MM.1S (cell line): ENCODE data around the gene PRL.

Experiments used
- DNase-seq: peaks from one replicate; pipeline ENCODE4 v3.0.0-alpha.2; 2015
- H2AFZ ChIP-seq: fragments of 300-600 bp; sonication (generic); 2 replicates; pipeline ENCODE4 v1.6.0; 2016; ENCODE audit warnings: antibody characterized with exemption, low read length
- H3F3A ChIP-seq: fragments of 300-600 bp; sonication (generic); 2 replicates; pipeline ENCODE4 v1.6.1; 2016; ENCODE audit warnings: mild to moderate bottlenecking, antibody characterized with exemption, low read length, moderate library complexity, mixed read lengths; ENCODE audit not compliant: insufficient read depth
- H3K27ac ChIP-seq: fragments of 300-600 bp; sonication (generic); 2 replicates; pipeline ENCODE4 v1.5.1; 2016; ENCODE audit warnings: mild to moderate bottlenecking, low read length
- H3K27me3 ChIP-seq: fragments of 300-600 bp; sonication (generic); replicated peaks from 2 replicates; pipeline ENCODE4 v1.6.0; 2016; ENCODE audit warnings: low read length; ENCODE audit not compliant: insufficient read depth
- H3K36me3 ChIP-seq: fragments of 300-600 bp; sonication (generic); replicated peaks from 2 replicates; pipeline ENCODE4 v1.6.1; 2016; ENCODE audit warnings: mild to moderate bottlenecking, low read length, mixed read lengths; ENCODE audit not compliant: insufficient read depth
- H3K4me1 ChIP-seq: fragments of 300-600 bp; sonication (generic); 2 replicates; pipeline ENCODE4 v1.6.1; 2016; ENCODE audit warnings: low read length, mixed read lengths
- H3K4me2 ChIP-seq: fragments of 300-600 bp; sonication (generic); 2 replicates; pipeline ENCODE4 v1.6.0; 2016; ENCODE audit warnings: low read depth, low read length
- H3K4me3 ChIP-seq: fragments of 300-600 bp; sonication (generic); 2 replicates; pipeline ENCODE4 v1.5.1; 2016; ENCODE audit warnings: low read length, mixed read lengths
- H3K79me2 ChIP-seq: fragments of 300-600 bp; sonication (generic); 2 replicates; pipeline ENCODE4 v1.6.1; 2016; ENCODE audit warnings: mixed run types, low read length, mixed read lengths
- H3K9ac ChIP-seq: fragments of 300-600 bp; sonication (generic); 2 replicates; pipeline ENCODE4 v1.6.1; 2016; ENCODE audit warnings: low read length, mixed read lengths
- H3K9me2 ChIP-seq: fragments of 300-600 bp; sonication (generic); replicated peaks from 2 replicates; pipeline ENCODE4 v1.6.1; 2016; ENCODE audit warnings: mild to moderate bottlenecking, low read length, mixed read lengths; ENCODE audit not compliant: insufficient read depth
- H3K9me3 ChIP-seq: fragments of 300-600 bp; sonication (generic); replicated peaks from 2 replicates; pipeline ENCODE4 v1.6.1; 2016; ENCODE audit warnings: mild to moderate bottlenecking, low read length, mixed read lengths; ENCODE audit not compliant: insufficient read depth
- H4K20me1 ChIP-seq: fragments of 300-600 bp; sonication (generic); 2 replicates; pipeline ENCODE4 v1.6.1; 2016; ENCODE audit warnings: mild to moderate bottlenecking, low read length, moderate library complexity, mixed read lengths; ENCODE audit not compliant: insufficient read depth
- EZH2 ChIP-seq: fragments of 300-600 bp; sonication (generic); optimal IDR thresholded peaks from 2 replicates; pipeline ENCODE3; 2017; ENCODE audit warnings: low read depth, mild to moderate bottlenecking, antibody characterized with exemption, low read length, mixed read lengths
- EZH2phosphoT487 ChIP-seq: fragments of 300-600 bp; sonication (generic); IDR thresholded peaks from 2 replicates; pipeline ENCODE4 v1.6.1; 2018; ENCODE audit warnings: antibody characterized with exemption, low read length
- TF ChIP-seq, protein P1 (sequence below): fragments of 300-600 bp; sonication (generic); IDR thresholded peaks from 2 replicates; pipeline ENCODE4 v1.5.1; 2016; ENCODE audit warnings: antibody characterized with exemption, low read length, mixed read lengths

Gene PRL

DNA sequence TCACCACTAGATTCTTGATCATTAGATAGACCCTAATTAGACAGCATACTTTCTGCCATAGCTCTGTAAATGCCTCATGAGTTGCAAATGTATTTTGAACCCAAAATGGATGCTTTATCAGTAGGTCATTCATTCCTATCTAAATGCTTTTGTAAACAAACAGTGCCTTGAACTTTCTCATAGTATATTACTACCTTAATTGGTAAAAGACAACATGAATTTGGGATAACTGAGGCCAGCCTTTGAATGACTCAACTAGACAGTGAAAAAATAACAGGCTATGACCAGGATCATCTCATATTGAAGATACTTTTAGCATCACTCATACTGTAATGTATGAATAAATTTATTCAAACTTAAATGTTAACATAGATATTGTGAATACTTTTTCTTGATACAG is 37.0 kb upstream of the PRL start:
- Histone ChIP-seq H3K4me1 (no peaks in the 10 kb centered on the region), H3K27me3 (no peaks in the 10 kb centered on the region), H3F3A (no peaks in the 10 kb centered on the region), H3K9ac (no peak overlapping the region), H3K79me2 (no peaks in the 10 kb centered on the region), H3K9me2 (no peaks in the 10 kb centered on the region), H3K9me3 (no peaks in the 10 kb centered on the region), H3K4me3 (no peak overlapping the region), H3K36me3 (no peaks in the 10 kb centered on the region), H3K4me2 (no peak overlapping the region), H3K27ac (no peak overlapping the region), H2AFZ (no peak overlapping the region), H4K20me1 (no peaks in the 10 kb centered on the region)
- no peak for DNase-seq
- TF ChIP-seq EZH2: no peak
- no peak for TF ChIP-seq EZH2phosphoT487
- TF ChIP-seq, protein P1, sequence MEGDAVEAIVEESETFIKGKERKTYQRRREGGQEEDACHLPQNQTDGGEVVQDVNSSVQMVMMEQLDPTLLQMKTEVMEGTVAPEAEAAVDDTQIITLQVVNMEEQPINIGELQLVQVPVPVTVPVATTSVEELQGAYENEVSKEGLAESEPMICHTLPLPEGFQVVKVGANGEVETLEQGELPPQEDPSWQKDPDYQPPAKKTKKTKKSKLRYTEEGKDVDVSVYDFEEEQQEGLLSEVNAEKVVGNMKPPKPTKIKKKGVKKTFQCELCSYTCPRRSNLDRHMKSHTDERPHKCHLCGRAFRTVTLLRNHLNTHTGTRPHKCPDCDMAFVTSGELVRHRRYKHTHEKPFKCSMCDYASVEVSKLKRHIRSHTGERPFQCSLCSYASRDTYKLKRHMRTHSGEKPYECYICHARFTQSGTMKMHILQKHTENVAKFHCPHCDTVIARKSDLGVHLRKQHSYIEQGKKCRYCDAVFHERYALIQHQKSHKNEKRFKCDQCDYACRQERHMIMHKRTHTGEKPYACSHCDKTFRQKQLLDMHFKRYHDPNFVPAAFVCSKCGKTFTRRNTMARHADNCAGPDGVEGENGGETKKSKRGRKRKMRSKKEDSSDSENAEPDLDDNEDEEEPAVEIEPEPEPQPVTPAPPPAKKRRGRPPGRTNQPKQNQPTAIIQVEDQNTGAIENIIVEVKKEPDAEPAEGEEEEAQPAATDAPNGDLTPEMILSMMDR: no peak

DNA sequence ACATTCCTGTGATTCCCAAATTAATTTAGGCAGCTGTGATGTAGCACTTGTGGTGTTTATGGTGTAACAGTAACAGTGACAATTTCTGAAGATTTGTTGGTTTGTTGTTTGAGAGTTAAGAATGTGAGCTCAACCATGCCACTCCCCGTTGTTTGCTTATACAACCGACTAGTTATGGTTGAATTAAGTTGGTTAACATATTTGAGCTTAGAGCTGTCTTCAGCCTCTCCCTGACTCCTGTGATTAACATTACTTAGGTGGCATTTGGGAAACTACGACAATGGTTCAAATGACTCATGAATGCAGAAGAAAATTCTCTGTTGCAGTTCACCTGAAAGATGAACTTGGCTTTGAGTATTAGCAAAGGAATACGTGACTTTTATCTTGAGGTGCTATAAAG is 35.9 kb upstream of the PRL start:
- Histone ChIP-seq H3K9ac (no peak overlapping the region), H3K9me2 (no peaks in the 10 kb centered on the region), H3K4me1 (no peaks in the 10 kb centered on the region), H2AFZ (no peak overlapping the region), H4K20me1 (no peaks in the 10 kb centered on the region), H3K36me3 (no peaks in the 10 kb centered on the region), H3F3A (no peaks in the 10 kb centered on the region), H3K27ac (no peak overlapping the region), H3K27me3 (no peaks in the 10 kb centered on the region), H3K9me3 (no peaks in the 10 kb centered on the region), H3K4me3 (no peak overlapping the region), H3K4me2 (no peak overlapping the region), H3K79me2 (no peaks in the 10 kb centered on the region)
- no peak for DNase-seq
- no peak for TF ChIP-seq EZH2phosphoT487

DNA sequence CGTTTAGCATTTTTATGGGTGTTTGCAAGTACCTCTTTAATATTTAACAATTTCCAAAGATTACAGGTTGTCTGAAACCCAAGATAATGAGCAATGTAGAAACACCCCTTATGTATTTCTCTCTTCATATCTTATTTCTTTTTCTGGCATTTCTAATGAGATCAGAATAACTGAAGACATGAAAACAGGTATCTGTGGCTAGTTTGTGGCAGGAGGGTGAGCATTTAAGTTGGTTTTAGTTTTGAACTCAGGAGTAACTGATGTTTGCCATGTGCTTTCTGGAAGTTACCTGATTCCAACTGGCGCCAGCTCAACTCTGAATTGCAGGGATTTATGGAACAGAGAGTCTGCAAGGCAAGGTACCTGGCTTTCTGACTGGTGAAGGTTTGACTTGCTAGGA is 35.4 kb upstream of the PRL start:
- Histone ChIP-seq H2AFZ (no peak overlapping the region), H3K36me3 (no peaks in the 10 kb centered on the region), H3K4me3 (no peak overlapping the region), H3K27me3 (no peaks in the 10 kb centered on the region), H3K79me2 (no peaks in the 10 kb centered on the region), H3F3A (no peaks in the 10 kb centered on the region), H3K9ac (no peak overlapping the region), H4K20me1 (no peaks in the 10 kb centered on the region), H3K4me1 (no peaks in the 10 kb centered on the region), H3K27ac (no peak overlapping the region), H3K4me2 (no peak overlapping the region), H3K9me2 (no peaks in the 10 kb centered on the region), H3K9me3 (no peaks in the 10 kb centered on the region)
- TF ChIP-seq EZH2 (no peak), EZH2phosphoT487 (no peak)
- TF ChIP-seq, protein P1: no peak
- no peak for DNase-seq

DNA sequence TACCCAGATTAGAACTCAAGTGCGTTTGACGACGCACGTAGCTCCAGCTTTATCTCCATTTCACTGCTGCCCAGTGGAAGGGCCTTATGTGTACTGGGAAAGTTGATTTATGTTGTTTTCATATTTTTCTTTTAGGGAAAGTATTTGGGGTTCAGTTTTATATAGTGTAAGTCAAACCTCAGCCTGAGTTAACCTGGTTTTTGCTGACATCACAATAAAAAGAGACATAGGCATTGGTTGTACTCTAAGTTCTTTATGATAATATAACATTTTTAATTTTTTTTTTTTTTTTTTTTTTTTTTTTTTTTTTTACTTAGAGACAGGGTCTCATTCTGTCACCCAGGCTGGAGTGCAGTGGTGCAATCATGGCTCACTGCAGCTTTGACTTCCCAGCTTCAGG is 34.1 kb upstream of the PRL start:
- no peaks in the 10 kb centered on the region for H4K20me1 ChIP-seq
- H3K4me3 ChIP-seq: no peak overlapping the region
- no peak overlapping the region for H2AFZ ChIP-seq
- H3K36me3 ChIP-seq: no peaks in the 10 kb centered on the region
- H3K9ac ChIP-seq: no peak overlapping the region
- no peaks in the 10 kb centered on the region for H3K9me2 ChIP-seq
- H3K27me3 ChIP-seq: no peaks in the 10 kb centered on the region
- TF ChIP-seq, protein P1: no peak
- no peak for TF ChIP-seq EZH2
- TF ChIP-seq EZH2phosphoT487: no peak
- no peaks in the 10 kb centered on the region for H3K9me3 ChIP-seq
- H3K27ac ChIP-seq: no peak overlapping the region
- no peaks in the 10 kb centered on the region for H3K4me1 ChIP-seq
- no peaks in the 10 kb centered on the region for H3F3A ChIP-seq
- H3K4me2 ChIP-seq: no peak overlapping the region
- H3K79me2 ChIP-seq: no peaks in the 10 kb centered on the region
- DNase-seq: no peak
